IPS-NIHi7 (cell line): ENCODE results near the gene PRMT3.
"Not testable (repeated sequence)": the region's sequence is repeated elsewhere in the genome, so short reads cannot be mapped to it uniquely, and the experiment has no call there.

Source experiments
- DNase-seq: peaks from one replicate; pipeline ENCODE4 v3.0.0; 2012; ENCODE audit warnings: mixed read lengths; ENCODE audit errors: extremely low spot score

PRMT3 gene

DNA sequence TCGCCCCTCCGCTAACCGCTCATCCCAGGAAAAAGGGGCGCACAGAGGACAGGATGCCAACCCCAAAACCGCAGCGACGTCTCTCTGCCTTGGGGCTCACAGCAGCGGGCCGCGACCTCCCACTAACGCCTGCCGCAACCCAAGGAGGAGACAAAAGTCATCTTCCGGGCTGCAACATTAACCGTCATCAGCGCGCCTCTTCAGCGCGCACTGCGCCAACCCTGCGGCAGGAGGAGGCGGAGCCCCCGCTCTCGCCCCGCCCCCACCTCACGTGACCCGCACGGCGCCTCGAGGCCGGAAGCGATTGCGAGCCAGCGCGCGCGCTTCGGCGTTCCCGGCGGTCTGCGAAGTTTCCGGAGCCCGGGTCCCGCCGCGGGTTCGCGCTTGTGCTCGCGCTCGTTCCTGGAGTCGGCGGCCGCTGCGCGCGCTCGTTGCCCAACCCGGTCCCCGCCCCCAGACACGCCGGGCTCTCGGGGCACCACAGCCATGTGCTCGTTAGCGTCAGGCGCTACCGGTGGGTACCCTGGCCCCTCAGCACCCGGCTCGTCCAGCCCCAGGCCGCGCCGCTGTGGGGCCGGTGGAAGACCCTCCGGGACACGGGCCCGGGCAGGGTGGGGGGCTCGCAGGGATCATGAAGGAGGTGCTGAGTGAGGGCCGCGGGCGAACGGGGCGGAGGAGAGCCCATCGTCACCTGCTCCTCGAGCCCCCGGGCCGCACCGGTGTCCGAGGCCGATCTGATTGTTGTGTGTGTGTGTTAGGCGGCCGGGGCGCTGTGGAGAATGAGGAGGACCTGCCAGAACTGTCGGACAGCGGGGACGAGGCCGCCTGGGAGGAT lies at the start of gene PRMT3:
TSS of gene PRMT3 (plus strand) at position 456 of the 835 bp plus-strand sequence. CDS start at position 487, 31 bp downstream.
- DNase-seq = peak; percentile 97

DNA sequence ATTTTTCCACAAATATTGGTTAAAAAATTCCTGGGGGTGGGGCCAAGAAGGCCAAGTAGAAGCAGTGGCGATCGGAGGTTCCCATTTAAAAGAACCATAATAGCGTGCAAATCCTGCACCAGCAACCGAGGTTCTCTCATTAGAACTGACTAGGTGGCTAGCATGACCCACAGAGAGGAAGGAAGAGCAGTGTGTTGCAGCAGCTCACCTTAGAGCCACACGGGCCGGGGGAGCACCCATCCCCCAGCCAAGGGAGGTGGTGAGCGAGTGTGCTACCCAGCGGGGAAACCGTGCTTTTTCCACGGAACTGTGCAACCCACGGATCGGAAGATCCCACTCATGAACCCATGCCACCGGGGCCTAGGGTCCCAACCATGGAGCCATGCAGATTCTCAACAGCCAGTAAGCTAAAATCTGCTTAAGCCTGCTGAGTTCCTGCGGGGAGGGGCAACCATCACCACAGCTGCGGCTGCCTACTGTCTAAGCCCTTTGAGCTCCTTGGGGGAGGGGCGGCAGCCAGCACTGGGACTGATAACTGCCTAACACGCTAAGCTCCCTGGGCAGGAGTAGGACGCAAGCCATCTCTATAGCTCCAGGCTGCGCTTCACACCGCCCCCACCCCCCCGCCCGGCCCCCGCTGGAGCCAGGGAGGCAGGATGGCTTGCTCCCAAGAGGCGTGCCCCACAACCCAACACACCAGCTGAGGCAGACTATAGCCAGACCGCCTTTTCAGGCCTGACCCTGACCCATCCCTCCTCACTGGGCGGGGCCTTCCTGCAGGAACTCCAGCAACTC lies 45.0 kb upstream of the PRMT3 start:
- DNase-seq = peak; percentile 35

DNA sequence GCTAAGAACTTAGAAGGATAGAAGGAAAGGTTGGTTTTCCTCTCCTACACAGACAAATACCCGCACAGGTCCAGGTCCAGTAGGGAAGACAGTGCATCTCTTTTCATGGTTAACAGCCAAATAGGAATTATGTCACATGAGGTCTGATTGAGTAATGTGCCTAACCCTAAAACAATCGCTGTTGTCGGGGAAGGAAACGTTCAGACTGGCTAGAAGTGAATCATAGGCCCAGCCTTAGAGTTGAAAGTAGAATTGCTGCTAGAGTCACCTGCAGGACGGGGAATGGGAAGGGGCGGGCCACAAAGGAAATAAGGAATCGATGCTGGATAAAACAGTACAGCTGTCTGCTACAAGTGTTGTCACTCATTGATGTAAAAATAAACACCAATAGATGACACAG lies 36.4 kb upstream of the PRMT3 start:
- DNase-seq = no peak

- no peak for DNase-seq
Measured at GRCh38 chr11:20351751-20352262, 35.7 kb upstream of the PRMT3 start.

GRCh38 chr11:20353829-20354434 lies 33.6 kb upstream of the PRMT3 start:
- peak; percentile 49 for DNase-seq

DNA sequence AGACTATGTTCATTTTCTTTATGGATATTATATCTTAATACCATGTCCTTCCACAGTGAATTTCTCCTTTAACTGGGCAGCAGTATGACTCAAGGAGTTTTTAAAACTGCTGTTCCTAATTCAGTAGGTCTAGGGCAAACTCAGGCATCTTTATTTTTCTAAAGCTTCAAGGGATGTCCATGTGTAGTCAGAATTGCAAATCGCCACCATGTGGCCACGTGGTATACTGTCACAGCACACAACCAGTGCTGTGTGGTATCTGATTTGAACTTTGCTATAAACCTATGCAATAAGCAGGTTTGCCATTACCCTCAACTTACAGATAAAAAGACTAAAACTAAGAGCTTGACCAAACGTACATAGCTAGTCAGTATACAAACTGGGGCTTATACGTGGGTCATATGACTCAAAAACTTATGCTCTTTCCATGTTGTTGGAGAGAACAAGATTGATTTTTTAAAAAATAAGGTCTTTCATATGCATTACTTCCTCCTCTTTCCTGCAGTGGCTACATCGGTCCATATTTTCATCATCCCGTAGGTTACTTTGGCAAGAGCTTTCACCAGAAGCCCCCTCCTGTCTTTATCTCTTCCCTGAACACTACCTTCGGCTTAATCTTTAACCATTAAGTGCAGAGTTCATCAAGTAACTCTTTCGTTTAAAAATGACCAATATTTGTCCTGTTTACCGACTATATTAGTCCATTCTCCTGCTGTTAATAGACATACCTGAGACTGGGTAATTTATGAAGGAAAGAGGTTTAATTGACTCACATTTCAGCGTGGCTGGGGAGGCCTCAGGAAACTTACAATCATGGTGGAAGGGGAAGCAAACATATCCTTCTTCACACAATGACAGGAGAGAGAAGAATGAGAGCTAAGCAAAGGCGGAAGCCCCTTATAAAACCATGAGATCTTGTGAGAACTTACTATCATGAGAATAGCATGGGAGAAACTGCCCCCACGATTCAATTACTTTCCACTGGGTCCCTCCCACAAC lies 32.0 kb upstream of the PRMT3 start:
- DNase-seq = peak; percentile 41

GRCh38 chr11:20357150-20357549 lies 30.4 kb upstream of the PRMT3 start:
- no peak for DNase-seq

DNA sequence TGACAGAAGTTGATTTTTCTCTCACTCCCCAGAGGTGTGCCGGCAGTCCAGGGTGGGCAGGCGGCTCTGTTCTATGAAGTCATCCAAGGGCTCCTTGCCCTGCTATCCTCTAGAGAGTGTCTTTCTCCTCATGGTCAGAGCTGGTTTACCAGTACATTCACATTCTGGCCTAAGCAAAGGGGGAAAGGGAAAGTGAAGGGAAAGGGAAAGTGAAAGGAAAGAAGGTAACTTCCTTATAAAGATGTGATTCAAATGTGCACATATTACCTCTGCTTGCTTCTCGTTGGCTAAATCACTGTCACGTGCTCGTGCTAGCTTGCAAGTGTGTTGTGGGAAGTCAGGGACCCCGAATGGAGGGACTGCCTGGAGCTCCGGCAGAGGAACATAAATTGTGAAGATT lies 26.9 kb upstream of the PRMT3 start:
- no peak for DNase-seq

GRCh38 chr11:20362481-20362880 lies 25.0 kb upstream of the PRMT3 start:
- no peak for DNase-seq

- no peak for DNase-seq
Measured at GRCh38 chr11:20363149-20363499, 24.4 kb upstream of the PRMT3 start.

- peak; percentile 74 for DNase-seq
Measured at GRCh38 chr11:20363500-20364340, 23.8 kb upstream of the PRMT3 start, which contains the start of gene HTATIP2. TSS of gene HTATIP2 (plus strand) at chr11:20363714. CDS start at chr11:20364238, 524 bp downstream.

GRCh38 chr11:20364341-20364792 lies 23.1 kb upstream of the PRMT3 start:
- peak; percentile 24 for DNase-seq

DNA sequence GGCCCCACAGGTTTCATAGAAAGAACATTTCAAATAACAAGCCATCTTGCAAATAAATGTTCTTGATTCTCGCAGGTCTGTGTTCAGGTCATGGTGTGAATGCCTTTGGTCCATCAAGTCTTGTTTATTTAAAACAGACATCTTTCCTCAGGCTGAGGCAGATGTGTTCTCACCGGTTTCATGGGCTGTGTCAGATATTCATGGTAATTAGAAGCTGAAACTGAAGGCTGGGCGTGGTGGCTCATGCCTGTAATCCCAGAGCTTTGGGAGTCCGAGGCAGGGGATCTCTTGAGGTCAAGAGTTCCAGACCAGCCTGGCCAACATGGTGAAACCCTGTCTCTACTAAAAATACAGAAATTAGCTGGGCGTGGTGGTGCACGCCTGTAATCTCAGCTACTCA lies 22.1 kb upstream of the PRMT3 start:
- DNase-seq = not testable (repeated sequence)

DNA sequence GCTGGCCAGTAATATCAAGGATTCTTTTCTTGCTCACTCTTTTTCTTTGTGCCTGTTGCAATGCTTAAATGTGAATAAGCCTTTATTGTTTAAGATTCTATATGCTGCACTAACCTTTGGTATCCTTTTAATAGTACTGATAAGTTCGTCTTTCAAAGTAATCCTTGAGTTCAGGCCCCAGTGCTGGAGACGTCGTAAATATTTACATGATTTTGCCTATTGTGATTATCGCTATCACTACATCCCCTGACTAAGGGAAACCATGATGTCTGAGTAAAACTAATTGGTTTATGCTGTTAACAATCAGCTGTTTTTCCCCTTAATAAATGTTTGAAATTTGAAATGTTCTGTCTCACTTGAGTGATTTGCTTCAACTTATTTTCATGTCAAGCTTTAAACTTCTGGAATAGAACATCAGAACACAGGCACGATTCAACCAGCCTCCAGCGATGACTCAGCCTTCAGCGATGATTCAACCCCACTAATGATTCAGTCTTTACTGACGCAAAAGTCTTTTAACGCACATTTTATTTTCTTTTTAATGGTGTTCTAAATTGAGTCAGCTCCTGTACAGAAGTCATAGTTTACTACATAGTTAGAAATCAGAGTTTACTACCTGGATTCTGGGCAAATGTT lies 20.1 kb upstream of the PRMT3 start:
- DNase-seq = peak; percentile 32

DNA sequence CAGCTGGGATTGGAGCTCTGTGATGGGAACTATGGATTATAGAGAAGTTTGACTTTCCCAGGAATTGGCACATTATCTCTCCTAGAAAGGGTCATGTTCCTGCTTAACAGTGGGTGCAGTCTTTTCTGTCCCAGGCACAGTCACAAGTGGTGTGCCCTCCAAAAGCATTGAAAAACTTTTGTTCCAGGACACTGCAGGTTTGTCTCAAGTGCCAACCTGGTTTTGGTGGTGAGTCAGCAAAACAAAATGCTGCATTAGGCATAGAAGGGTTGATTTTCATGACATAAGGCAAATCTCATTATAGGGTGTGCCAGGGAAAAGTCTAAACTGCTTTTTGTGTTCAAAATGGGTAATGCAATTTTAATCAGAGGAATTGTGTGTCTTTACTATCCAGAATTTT lies 19.1 kb upstream of the PRMT3 start:
- no peak for DNase-seq

DNA sequence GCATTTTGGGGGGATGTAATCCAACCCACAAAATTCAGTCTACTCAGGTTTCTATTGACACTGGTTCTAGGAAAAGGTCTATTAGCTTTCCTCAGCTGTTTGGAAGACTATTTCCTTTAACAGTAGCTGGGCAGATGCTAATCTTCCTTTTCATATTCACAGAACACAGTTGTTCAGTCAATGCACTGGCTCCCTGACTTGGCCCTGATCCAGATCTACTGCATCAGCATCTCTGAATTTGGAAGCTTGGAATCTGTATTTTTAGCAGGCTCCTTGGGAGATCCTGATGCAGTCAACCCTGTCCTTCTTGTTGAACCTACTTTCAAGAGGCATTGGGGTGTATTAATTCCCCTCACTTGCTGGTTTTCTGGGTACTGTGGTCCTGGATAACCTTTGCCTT lies 17.7 kb upstream of the PRMT3 start:
- no peak for DNase-seq

DNA sequence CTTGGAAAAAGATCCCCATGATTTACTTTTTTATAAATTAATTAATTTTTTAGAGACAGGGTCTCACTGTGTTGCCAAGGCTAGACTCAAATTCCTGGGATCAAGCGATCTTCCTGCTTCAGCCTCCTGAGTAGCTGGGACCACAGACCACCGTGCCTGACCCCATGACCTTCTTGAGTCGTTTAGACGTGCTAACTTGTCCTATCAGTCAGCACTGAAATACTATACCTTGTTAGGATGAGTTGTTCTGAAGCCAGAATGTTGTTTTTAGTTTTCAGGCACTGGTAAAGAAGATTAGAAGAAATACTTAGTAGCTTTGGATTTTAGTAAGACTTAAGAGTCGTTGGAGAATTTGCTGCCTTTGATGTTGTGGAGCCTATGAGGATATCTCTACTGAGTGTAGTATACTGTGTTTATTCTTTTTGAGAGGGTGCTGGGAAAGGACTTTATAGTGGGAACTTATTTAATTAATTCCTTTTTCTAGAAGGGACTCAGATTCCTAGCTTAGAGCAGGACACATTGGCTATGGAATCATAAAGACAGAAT lies 15.4 kb upstream of the PRMT3 start:
- DNase-seq = no peak

DNA sequence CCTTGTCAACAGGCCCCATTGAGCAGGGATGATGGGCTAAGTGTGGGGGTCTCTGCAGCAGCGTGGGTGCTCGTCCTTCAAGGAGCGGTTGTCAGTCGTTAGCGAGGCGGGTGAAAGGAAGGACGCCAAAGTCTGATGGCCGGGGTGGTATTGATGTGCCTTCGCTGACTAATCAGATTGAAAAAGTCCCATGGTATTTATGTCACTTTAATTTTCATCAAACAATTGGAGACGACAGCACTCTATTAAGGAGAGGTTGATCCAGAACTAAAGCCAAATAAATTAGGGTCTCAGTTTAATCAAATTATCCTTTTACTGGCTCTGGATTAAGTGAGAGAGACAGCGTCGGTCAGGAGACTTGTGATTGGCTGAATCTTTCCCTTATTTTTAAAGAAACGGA lies 14.4 kb upstream of the PRMT3 start:
- no peak for DNase-seq

DNA sequence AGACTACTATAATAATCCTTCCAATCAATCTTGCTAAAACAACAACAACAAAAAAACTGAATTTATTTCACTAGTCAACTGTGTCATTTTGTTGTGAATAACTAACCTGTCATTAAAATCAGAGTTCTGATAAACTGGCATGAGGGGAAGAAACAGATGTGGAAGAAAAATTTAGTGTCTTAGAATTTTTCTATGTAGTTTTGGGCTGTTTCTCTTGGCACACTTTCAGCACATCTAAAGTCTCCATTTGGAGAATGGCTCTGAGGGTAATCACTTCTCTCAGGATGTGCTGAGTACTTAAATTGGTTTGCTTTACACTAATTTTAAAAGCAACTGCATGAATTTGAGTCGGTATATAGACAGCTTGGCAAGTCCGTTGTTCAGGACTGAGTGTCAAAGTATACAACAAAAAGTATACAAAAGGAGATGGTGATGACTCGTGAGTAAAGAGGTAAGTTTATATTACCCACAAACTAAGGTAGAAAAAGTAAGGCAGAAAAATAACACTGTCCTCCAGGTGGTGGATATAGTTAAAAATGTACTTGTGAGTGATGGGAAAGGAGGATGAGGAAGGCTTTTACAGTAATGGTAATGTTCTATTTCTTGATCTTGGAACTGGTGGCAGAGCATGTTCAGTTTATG lies 13.8 kb upstream of the PRMT3 start:
- no peak for DNase-seq
